Esophagus muscularis mucosa (tissue), 3 donors: ENCODE results near the gene OPRL1.

ENCODE experiments used
- CTCF ChIP-seq, 3 experiments: fragments of 200-600 bp in 2 of 3; fragments of 450-650 bp in 1 of 3; sonication (generic) in 2 of 3; IDR thresholded peaks; one replicate each; pipeline ENCODE4 v1.5.1; 2017 to 2019; ENCODE audit warnings: antibody characterized with exemption in 3 of 3, mild to moderate bottlenecking in 2 of 3, moderate library complexity in 1 of 3
- POLR2A ChIP-seq: fragments of 450-650 bp; IDR thresholded peaks from one replicate; pipeline ENCODE4 v1.6.1; 2017; ENCODE audit warnings: antibody characterized with exemption, moderate library complexity, mild to moderate bottlenecking, low read depth
- POLR2AphosphoS5 ChIP-seq, 2 donors: sonication (generic); formaldehyde crosslinking; IDR thresholded peaks; one replicate each; pipeline ENCODE4 v1.6.1; 2017; ENCODE audit warnings: antibody characterized with exemption in 2 of 2

GRCh38 chr20:64136004-64136710, 56.3 kb downstream of the OPRL1 start:
- TF ChIP-seq POLR2A: no peak
- no peak for TF ChIP-seq CTCF (IDR thresholded peaks at IDR 0.05)
- TF ChIP-seq POLR2AphosphoS5 (IDR thresholded peaks at IDR 0.05): no peak
